CD1c-positive myeloid dendritic cell (primary cell): ENCODE results near the gene TMEM184A.
A peak's percentile ranks its signal among the peaks of the same experiment; 100 is the strongest.

ENCODE experiments used
- DNase-seq: peaks from one replicate; pipeline ENCODE4 v3.0.0-alpha.2; 2016; ENCODE audit errors: extremely low spot score

Gene TMEM184A

GRCh38 chr7:1550846-1551155, 5.2 kb downstream of the TMEM184A start:
- DNase-seq: no peak

DNA sequence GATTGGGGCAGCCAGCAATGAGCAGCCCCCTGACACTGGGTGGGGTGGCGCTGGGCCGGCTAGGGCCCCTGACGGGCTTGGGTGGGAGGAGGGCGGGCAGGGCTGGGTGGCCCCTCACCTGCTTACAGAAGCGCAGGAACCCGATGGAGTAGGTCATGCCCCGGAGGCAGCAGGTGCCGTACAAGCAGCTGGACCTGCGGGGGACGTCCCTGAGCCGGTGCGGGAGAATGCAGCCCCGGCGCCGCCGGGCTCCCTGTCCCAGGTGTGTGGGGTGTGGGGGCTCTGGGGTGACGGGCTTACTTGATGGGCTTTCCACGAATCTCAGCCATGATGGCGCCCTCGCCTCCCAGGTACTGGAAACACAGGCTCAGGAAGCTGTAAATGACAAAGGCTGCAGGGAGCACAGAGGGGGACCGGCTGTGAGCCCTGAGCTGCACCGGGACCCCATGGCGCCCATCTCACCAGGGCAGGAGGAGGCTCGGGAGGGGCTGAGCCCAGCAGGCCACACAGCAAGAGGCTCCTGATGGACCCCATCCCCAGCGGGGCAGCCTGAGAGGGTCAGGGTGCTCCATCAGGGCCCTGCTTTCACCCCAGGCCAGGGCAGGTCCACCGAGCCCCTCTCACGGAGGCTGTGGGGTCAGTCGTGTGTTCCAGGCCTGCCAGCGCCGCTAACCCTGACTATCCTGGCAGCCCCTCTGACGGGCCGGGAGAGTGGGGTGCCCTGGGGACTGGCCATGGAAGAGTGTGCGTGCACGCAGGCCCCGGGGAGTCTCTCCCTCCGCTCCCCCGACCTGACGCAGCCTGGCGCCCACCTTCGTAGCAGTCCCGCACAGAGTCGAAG, 5.8 kb downstream of the TMEM184A start:
- no peak for DNase-seq

DNA sequence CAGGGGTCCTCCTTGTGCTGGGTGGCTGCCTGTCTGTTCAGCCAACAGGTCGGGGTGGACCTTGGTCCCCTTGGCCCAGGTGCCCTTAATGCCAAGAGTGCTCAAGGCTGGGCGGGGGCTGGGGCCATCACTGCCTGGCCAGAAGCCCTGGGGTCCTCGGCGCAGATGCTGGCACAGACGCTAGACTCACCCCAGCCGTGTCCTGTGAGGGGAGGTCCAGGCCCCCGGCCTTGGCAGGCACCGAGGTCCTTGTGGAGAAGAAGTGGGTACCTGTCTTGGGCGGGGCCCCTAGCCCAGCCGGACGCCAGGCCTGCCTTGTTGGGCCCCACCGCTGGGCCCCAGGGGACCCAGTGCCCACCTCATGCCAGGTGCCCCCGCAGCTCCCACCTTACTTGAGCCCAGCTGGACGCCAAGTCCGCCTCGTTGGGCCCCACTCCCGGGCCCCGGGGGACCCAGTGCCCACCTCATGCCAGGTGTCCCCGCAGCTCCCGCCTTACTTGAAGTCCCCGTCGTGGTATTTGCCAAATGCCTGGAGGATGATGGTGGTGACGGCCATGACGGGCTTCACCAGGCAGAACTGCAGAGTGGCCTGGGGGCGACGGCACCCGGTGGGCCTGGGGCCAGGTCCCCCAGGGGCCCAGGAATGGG, 6.5 kb downstream of the TMEM184A start:
- no peak for DNase-seq

DNA sequence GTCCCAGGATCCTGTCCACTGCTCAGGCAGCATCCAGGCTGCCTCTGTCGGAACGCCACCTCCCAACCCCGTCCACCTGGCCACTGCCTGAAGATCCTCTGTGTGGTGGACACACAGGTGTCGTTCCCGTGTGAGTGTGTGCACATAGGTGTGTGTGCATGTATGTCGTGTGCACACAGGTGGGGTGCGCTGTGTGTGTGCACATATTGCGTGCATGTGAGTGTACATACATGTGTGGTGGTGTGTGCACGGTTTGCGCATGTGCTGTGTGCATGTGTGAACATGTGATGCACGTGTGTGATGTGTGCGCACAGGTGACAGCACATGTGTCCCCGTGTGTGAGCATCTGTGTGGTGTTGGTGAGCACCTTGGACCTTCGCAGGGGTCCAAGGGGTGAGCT, 7.1 kb downstream of the TMEM184A start:
- DNase-seq: no peak

GRCh38 chr7:1548438-1548831, 7.6 kb downstream of the TMEM184A start:
- peak; percentile 26 for DNase-seq

DNA sequence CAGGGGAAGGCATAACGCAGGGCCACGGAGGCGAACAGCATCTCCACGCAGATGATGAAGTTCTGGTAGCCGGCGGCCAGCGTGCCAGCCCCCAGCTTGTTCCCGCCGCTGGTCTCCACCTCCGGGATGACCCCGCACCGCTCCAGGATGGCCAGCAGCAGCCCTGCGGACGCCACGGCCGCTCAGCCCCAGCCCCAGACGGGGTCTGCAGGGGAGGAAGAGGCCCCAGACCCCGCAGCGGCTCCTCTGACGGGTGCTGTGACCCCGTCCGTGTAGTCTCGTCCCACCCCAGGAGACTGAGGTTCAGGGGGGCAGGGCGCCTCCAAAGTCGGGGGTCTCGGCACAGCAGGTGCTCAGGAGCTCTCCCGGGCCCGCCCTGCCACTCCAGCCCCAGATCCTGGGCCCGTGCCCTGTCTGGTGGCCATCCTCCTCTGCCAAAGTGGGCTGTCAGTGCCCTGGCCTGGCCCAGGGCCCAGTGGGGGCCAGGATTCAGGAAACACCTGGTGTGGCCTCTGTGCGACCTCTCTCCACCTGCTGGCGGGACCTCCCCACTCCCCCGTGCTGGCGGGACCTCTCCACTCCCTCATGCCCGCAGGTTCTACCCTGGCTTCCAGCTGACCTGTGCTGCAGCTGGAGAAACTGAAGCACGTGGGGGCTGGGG, 8.1 kb downstream of the TMEM184A start:
- DNase-seq: no peak

DNA sequence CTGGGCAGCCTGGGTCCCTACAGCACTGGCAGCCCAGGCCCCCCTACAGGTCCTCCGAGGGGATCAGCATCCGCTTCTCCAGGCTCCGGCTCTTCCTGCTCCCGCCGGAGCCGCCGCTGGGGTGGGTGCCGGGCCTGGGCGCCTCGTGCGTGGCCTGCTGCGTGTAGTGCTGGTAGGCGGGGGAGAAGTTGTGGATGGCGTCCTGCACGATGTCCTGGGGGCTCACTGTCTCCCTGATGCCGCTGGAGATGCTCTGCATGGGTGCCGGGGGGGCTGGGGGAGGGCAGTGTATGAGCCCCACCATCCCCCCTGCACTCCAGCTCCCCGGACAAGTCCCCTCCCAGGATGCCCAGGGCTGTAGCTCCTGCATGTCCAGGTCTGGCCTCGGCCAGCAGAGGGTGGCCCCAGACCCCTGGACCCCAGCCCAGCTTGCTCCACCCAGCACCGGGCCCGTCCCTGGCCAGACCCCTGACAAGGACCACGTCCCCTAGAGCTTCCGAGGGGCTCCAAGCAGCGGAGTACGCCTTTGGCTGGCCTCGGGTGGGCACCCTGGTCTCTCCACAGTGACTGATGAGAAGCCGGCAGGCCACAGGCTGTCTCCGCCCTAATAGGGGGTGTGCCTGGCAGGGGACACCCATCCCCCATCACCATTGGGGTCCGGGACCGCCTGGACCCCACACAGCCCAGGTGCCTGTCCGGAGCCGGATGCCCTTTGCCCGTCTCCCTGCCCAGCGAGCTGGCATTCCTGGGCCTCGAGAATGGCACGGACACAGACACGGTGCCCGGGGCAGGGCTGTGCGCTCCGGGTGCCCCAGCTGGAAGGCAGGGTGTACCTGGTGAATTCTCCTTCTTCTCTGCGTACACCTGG, 8.9 kb downstream of the TMEM184A start:
- no peak for DNase-seq

DNA sequence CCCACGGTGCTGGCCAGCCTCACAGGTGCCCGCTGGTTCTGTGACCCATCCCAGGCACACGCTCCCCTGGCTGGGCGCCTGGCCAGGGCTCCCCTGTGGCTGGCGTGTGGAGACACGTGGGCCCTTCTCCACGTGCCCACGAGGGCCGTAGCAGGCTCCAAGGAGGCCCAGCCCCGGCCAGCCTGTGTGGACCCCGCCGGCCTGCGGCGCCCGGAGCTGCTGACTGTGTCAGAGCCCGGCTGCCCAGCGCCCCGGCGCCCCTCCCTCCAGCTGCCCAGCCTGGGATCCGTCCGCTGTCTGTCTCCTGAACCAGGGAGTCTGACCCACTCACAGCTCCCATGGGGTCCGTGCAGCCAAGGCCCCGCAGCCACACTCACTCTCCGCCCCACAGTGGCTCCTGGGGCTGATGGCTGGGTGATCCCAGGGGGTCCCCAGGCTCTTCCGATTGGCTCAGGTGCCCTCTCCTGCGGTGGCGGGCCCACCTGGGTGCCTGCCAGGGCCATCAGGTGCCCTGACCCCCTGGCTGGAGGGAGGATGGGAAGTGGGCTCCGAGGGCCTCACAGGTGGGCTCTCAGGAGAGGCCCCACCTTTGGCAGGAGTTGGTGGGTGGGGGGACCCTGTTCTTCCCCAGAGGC, 9.6 kb downstream of the TMEM184A start:
- no peak for DNase-seq

GRCh38 chr7:1545417-1546246, 10.4 kb downstream of the TMEM184A start:
- no peak for DNase-seq

DNA sequence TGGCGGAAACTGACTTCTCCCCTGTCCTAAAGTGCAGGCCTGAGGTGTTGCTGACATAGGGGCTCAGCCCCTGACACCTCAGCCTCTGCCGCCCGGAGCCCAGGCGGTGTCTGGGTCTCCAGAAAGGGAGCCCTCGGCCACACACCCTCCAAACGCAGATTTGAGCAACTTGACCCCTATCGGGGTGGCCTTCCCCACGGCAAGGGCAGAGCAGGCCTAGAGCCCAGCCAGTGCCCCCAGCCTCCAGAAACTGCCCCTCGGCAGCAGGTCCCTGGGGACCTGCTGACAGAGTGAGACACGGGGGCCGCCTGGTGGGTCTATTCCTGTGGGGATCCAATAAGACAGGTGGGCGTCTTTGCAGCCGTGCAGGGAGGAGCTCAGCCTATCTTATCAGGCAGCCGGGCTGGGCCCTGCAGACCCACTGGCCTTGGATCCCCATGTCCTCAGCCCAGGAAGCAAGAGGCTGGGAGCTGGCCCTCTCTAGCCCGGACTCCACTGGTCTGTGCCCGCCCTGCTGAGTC, 11.0 kb downstream of the TMEM184A start:
- no peak for DNase-seq

DNA sequence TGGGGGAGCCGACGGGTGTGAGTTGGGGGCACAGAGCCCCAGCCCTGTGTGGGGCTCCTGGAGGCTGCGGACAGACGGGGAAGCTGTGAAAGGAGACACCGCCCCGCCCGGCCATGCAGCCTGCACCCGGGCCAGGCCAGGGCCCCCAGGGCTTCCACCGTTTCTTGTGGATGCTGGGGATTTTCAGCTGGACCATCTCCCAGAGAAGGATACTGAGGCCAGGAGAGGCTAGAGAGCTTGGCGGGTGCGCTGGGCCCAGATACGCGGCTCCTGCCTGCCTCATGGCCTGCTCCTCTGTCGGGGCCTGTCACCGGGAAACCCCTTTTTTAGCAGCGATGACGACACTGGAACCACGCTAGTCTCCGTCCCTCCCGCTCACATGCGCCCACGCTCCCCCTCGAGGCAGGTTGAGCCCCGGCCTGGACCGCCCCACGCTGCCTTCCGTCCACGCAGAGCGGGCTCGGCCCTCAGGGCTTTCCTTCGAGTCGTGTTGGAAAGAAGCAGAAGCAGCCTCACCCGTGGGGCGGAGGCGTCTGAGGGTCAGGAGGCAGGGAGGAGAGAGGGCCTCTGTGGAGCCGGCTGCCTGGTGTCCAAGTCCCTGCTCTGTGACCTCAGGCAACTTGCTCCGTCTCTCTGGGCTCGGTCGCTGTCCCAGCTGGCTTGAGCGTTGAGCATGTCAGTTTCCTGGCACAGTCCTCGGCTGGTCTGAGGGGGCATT, 11.7 kb downstream of the TMEM184A start:
- no peak for DNase-seq

DNA sequence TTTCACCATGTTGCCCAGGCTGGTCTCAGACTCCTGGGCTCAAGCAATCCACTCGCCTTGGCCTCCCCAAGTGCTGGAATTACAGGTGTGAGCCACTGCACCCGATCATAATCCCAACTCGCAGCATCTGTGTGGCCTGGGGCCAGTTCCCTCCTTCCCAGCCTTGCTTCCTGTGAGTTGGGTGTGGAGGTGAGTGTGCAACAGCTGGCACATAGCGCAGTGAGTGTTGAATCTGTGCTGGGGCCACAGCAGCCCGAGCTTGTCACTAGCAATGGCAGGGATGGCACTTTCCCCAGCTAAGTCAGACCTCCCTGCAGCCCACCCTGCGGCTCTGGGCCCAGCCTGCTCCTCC, 12.2 kb downstream of the TMEM184A start:
- no peak for DNase-seq

- DNase-seq: no peak
Observed at GRCh38 chr7:1542841-1543747, 12.9 kb downstream of the TMEM184A start.

GRCh38 chr7:1542329-1542728, 13.7 kb downstream of the TMEM184A start:
- no peak for DNase-seq

DNA sequence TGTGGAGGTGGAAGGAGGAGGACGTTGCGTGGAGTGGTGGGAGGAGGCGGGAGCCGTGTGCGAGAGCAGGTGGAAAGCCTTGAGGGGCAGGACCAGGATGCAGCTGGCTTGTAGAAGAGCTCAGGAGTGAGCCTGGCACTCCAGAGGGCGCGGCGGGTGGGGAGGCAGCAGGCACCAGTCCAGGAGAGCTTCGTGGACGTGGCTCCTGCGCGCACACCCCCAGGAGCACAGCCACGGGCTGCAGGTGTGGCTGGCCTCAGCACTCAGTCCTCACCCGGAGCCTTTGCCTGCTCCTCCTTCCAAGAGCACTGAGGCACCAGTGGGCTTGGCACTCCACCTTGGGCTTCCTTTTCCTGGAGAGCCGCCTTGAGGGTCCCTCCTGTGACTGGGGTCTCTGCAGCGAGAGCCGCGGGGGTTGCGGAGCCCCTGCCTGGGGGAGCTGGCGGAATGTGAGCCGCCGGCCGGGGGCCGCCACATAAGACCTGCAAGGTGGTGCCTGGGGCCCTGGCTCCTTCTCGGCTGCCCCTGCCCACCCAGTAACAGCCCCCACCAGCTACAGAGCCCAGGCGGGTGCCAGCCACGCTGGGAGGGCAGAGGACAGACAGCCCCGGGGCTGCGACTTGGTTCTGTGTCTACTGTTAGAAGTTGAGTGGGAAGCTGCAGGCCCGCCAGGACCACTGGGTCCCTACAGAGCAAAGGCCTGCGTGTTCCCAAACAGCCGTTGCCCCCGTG, 14.4 kb downstream of the TMEM184A start:
- no peak for DNase-seq

GRCh38 chr7:1540776-1541271, 15.2 kb downstream of the TMEM184A start:
- DNase-seq: no peak

DNA sequence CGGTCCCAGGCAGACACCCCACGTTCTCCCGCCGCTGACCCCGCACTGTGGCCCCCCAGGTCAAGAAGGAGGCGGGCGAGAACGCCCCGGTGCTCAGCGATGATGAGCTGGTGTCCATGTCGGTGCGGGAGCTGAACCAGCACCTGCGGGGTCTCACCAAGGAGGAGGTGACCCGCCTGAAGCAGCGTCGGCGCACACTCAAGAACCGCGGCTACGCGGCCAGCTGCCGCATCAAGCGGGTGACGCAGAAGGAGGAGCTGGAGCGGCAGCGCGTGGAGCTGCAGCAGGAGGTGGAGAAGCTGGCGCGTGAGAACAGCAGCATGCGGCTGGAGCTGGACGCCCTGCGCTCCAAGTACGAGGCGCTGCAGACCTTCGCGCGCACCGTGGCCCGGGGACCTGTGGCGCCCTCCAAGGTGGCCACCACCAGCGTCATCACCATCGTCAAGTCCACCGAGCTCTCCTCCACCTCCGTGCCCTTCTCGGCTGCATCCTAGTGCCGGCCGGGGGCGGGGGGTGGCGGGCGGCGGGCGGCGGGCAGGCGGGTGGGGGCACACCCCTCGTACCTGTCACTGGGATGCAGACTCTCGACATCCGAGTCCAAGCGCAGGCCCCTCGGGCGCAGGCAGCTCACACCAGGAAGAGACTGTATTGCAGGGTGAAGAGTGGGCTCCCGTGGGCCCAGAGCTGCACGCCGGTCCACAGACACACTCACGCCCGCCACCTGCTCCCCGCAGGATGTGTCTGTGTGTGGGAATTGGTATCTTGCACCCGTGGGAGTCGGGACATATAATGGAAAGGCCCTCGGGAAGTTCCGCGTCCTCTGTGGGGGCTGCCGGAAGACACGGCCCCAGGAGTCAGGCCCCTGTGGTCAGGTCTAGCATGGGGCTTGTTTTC, 15.9 kb downstream of the TMEM184A start:
- no peak for DNase-seq
